Lower leg skin (tissue), 4 donors: ENCODE data around the gene FAIM2. TPM values are rescaled to one million over a fixed set of nuclear protein-coding genes. Genes with fewer than 3 reads are reported as not detected.

Experiments used
- DNase-seq, 2 donors: peaks; one replicate each; pipeline ENCODE4 v3.0.0-alpha.2; 2019; ENCODE audit warnings: low spot score in 2 of 2
- H3K4me3 ChIP-seq: fragments of 200-600 bp; sonication (generic); 2 replicates; pipeline ENCODE4 v1.5.1; 2017; ENCODE audit warnings: mild to moderate bottlenecking, low read depth; ENCODE audit not compliant: poor library complexity, severe bottlenecking
- POLR2A ChIP-seq, 2 donors: fragments of 450-650 bp; IDR thresholded peaks; one replicate each; pipeline ENCODE4 v1.6.1; 2016 to 2017; ENCODE audit warnings: antibody characterized with exemption in 2 of 2, mild to moderate bottlenecking in 1 of 2, moderate library complexity in 1 of 2
- WGBS, 2 donors: methylation state at CpG; one replicate each; pipeline ENCODE4 v1.1.5; 2018; 5-methylcytosine and 5-hydroxymethylcytosine counted together
- intact Hi-C: fragments of 100-400 bp; cut with DNase I; formaldehyde crosslinking; loops from one replicate; pipeline ENCODE4 v1.15.0; 2023; ENCODE audit warnings: low total_unique reads
- total RNA-seq, 4 donors: library from RNA; depleted of rRNA; stranded (reverse); fragments of >200 nt; gene quantifications; one replicate each; pipeline ENCODE4 v1.1.0, GENCODE V29; 2016
- TF ChIP-seq, protein P1 (sequence below), 3 donors: fragments of 450-650 bp; IDR thresholded peaks; one replicate each; pipeline ENCODE4 v1.5.1; 2016; ENCODE audit warnings: antibody characterized with exemption in 3 of 3, mild to moderate bottlenecking in 3 of 3, moderate library complexity in 2 of 3

The FAIM2 gene
- total RNA-seq, 4 donors from 2014 or later = 0.08 to 0.91 (median 0.17) TPM; not detected in 1

DNA sequence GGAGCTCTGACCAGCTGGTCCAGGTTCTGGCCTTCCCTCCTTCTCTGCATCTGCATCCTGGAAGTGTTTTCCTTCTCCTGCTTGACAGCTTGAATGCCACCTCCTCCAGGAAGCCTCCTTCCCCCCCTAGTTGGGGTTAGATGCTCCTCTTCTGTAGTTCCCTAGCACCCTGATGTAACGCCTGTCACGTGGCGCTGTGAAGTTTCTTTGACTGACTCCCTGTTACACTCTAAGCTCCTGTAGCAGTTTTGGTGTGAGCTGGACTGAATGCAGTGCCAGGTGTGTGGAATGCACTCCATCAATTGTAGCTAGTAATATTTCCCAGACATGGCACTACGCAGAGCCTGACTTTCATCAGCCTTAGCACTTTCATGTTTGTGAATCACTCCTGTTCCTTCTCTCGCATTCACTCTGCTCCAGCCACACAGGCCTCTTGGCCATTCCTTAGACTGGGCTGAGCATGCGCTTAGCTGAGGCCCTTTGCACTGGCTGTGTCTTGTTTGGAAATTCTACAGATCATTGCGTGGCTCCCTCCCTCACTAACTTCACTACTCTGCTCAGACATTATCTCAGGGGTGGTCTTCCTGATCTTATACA lies 2.1 kb upstream of the FAIM2 start:
- WGBS, 2 donors = 93 to 98% methylated on average over 7 of the region's 7 CpGs
- no peak for DNase-seq
- intact Hi-C loops = no loop called here
- TF ChIP-seq, protein P1, sequence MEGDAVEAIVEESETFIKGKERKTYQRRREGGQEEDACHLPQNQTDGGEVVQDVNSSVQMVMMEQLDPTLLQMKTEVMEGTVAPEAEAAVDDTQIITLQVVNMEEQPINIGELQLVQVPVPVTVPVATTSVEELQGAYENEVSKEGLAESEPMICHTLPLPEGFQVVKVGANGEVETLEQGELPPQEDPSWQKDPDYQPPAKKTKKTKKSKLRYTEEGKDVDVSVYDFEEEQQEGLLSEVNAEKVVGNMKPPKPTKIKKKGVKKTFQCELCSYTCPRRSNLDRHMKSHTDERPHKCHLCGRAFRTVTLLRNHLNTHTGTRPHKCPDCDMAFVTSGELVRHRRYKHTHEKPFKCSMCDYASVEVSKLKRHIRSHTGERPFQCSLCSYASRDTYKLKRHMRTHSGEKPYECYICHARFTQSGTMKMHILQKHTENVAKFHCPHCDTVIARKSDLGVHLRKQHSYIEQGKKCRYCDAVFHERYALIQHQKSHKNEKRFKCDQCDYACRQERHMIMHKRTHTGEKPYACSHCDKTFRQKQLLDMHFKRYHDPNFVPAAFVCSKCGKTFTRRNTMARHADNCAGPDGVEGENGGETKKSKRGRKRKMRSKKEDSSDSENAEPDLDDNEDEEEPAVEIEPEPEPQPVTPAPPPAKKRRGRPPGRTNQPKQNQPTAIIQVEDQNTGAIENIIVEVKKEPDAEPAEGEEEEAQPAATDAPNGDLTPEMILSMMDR (IDR thresholded peaks at IDR 0.05) = no peak
- no peak for TF ChIP-seq POLR2A (IDR thresholded peaks at IDR 0.05)
- no peak overlapping the region for H3K4me3 ChIP-seq

DNA sequence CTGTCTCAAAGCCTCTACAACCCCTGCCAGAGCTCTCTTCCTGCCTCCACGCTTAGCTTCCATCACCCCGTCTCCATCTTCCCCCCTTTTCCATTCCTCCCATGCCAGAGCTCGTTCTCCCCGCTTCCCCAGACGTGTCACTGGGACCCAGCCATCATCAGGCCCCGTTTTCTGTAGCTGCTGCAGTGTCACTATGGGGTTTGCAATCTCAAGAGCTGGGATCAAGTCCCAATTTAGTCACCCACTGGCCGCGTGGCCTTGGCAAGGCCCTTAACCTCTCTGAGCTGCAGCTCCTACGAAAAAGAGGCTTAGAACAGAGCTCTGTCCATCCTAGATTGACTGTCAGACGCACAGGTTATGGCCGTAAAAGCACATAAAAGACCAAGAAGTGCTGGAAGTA lies 901 bp upstream of the FAIM2 start:
- no peak for DNase-seq
- no peak overlapping the region for H3K4me3 ChIP-seq
- intact Hi-C loops = no loop called here
- WGBS, 2 donors = 86 to 90% methylated on average over 11 of the region's 11 CpGs
- TF ChIP-seq, protein P1 (IDR thresholded peaks at IDR 0.05) = no peak
- TF ChIP-seq POLR2A (IDR thresholded peaks at IDR 0.05) = no peak

DNA sequence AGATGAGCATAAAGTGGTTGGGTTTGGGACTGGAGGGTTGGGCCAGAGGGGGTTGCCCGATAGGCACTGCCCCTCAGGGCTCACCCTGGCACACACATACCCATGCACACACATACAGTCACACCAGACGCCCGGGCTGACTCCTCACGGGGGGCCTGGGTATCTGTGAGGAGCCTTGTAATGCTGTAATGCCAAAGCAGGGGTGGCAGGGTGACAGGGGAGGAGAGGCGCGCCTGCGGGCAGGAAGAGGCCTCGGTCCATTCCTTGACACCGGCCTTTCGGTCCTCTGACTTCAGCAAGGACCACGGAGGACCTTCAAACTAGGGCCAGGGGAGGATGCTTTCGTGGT lies 375 bp downstream of the FAIM2 start:
- H3K4me3 ChIP-seq = no peak overlapping the region
- TF ChIP-seq, protein P1 (IDR thresholded peaks at IDR 0.05) = no peak
- no peak for TF ChIP-seq POLR2A (IDR thresholded peaks at IDR 0.05)
- intact Hi-C loops = no loop called here
- no peak for DNase-seq
- 54 to 68% methylated on average over 10 to 12 of the region's 12 CpGs for WGBS, 2 donors

GRCh38 chr12:49902399-49903350 lies 1.0 kb downstream of the FAIM2 start:
- no peak overlapping the region for H3K4me3 ChIP-seq
- WGBS, 2 donors = 79 to 86% methylated on average over 16 of the region's 16 CpGs
- intact Hi-C loops = no loop called here
- TF ChIP-seq, protein P1 (IDR thresholded peaks at IDR 0.05) = no peak
- TF ChIP-seq POLR2A (IDR thresholded peaks at IDR 0.05) = no peak
- DNase-seq = no peak

- TF ChIP-seq, protein P1 (IDR thresholded peaks at IDR 0.05) = no peak
- TF ChIP-seq POLR2A (IDR thresholded peaks at IDR 0.05) = no peak
- intact Hi-C loops = no loop called here
- WGBS, 2 donors = 83 to 88% methylated on average over 5 of the region's 5 CpGs
These were observed 1.7 kb downstream of the FAIM2 start for GRCh38 chr12:49901986-49902385.

More at GRCh38 chr12:49901986-49902385, 1.7 kb downstream of the FAIM2 start:
- DNase-seq = no peak
- H3K4me3 ChIP-seq = no peak overlapping the region
